HL-60 (cell line): Measurements from ENCODE around the gene TMEM126B.
A peak's percentile ranks its signal among the peaks of the same experiment; 100 is the strongest.

Experiments
- DNase-seq, 2 experiments: peaks; one replicate each; pipeline ENCODE4 v3.0.0-alpha.2; 2010 to 2020; ENCODE audit warnings: low read depth in 1 of 2, low spot score in 1 of 2
- H3K27ac ChIP-seq: fragments of 250-450 bp; sonication (Bioruptor Pico); replicated peaks from 2 replicates; pipeline ENCODE4 v1.5.1; 2020; ENCODE audit warnings: mild to moderate bottlenecking, moderate library complexity
- H3K27me3 ChIP-seq: fragments of 250-450 bp; sonication (Bioruptor Pico); 2 replicates; pipeline ENCODE4 v1.5.1; 2021; ENCODE audit warnings: mild to moderate bottlenecking, moderate library complexity; ENCODE audit not compliant: insufficient read depth, poor library complexity, severe bottlenecking
- H3K4me3 ChIP-seq: replicated peaks from 2 replicates; pipeline ENCODE4 v1.5.1; 2011; ENCODE audit warnings: mild to moderate bottlenecking, control low read depth, low read length; ENCODE audit not compliant: insufficient read depth
- CTCF ChIP-seq: IDR thresholded peaks from one replicate; pipeline ENCODE4 v1.5.1; 2011; ENCODE audit warnings: low read length, control low read depth, inconsistent platforms; ENCODE audit not compliant: insufficient read depth
- GABPA ChIP-seq: IDR thresholded peaks from 2 replicates; pipeline ENCODE4 v1.6.1; 2012; ENCODE audit warnings: low read depth
- POLR2AphosphoS5 ChIP-seq: IDR thresholded peaks from 2 replicates; pipeline ENCODE4 v1.6.1; 2012; ENCODE audit warnings: low read depth
- REST ChIP-seq: IDR thresholded peaks from 2 replicates; pipeline ENCODE4 v1.6.1; 2012; ENCODE audit warnings: low read depth; ENCODE audit not compliant: insufficient replicate concordance
- SPI1 ChIP-seq: IDR thresholded peaks from 2 replicates; pipeline ENCODE4 v1.6.1; 2012; ENCODE audit warnings: low read depth, mild to moderate bottlenecking, borderline replicate concordance

Gene TMEM126B

GRCh38 chr11:85663080-85663752, 34.8 kb downstream of the TMEM126B start:
- TF ChIP-seq CTCF (no peak), GABPA (no peak), POLR2AphosphoS5 (no peak), SPI1 (no peak), REST (no peak)
- peak overlapping the region; percentile 99 for H3K27ac ChIP-seq
- no peak for DNase-seq
- no peaks in the 10 kb centered on the region for H3K27me3 ChIP-seq
- peak overlapping the region; percentile 96 for H3K4me3 ChIP-seq

GRCh38 chr11:85663753-85664614, 35.6 kb downstream of the TMEM126B start:
- peak; percentile 45 to 82 for DNase-seq
- no peak for TF ChIP-seq SPI1
- 0 out of 2 replicates have a peak, but pooled peaks have one; percentile 27 for TF ChIP-seq GABPA
- TF ChIP-seq CTCF = peak; percentile 35
- TF ChIP-seq POLR2AphosphoS5 = peak; percentile 18; the same call in 1 of the 2 replicates
- no peak for TF ChIP-seq REST
- no peaks in the 10 kb centered on the region for H3K27me3 ChIP-seq
- H3K27ac ChIP-seq = peak overlapping the region; percentile 99
- peak overlapping the region; percentile 96 for H3K4me3 ChIP-seq

GRCh38 chr11:85664615-85665481, 36.5 kb downstream of the TMEM126B start, which contains the start of gene CREBZF:
CREBZF (minus strand) TSS chr11:85665129; CDS start chr11:85664875, 254 bp downstream.
- Histone ChIP-seq H3K27me3 (no peaks in the 10 kb centered on the region), H3K27ac (peak within 1 kb of the TSS; percentile 99), H3K4me3 (peak within 1 kb of the TSS; percentile 96)
- TF ChIP-seq POLR2AphosphoS5 (peak; percentile 90), GABPA (peak; percentile 31; the same call in 1 of the 2 replicates), CTCF (no peak), REST (peak; percentile 37), SPI1 (no peak)
- peak; percentile 83 to 95 for DNase-seq
